Breast epithelium (tissue), 4 donors: ENCODE results near the gene APOBEC3H. TPM values are rescaled to one million over a fixed set of nuclear protein-coding genes. Genes with fewer than 3 reads are reported as not detected.
"Not testable (repeated sequence)": the region's sequence is repeated elsewhere in the genome, so short reads cannot be mapped to it uniquely, and the experiment has no call there.

ENCODE experiments used
- DNase-seq, 2 donors: peaks; one replicate each; pipeline ENCODE4 v3.0.0-alpha.2; 2019; ENCODE audit warnings: low spot score in 2 of 2
- H3K27ac ChIP-seq, 2 donors: fragments of 200-600 bp; sonication (generic) in 1 of 2; one replicate each; pipeline ENCODE4 v1.5.1; 2016 to 2019; ENCODE audit warnings: mild to moderate bottlenecking in 1 of 2
- H3K27me3 ChIP-seq, 2 donors: fragments of 200-600 bp; sonication (generic) in 1 of 2; one replicate each; pipeline versions ENCODE4 v1.5.1 to v1.6.0; 2017 to 2019; ENCODE audit warnings: control low read depth in 1 of 2, mild to moderate bottlenecking in 1 of 2
- H3K36me3 ChIP-seq: fragments of 200-600 bp; one replicate; pipeline ENCODE4 v1.5.1; 2019
- H3K4me1 ChIP-seq, 2 donors: fragments of 200-600 bp; sonication (generic); one replicate each; pipeline ENCODE4 v1.5.1; 2016 to 2019; ENCODE audit warnings: control low read depth in 1 of 2
- H3K4me3 ChIP-seq, 3 donors: fragments of 200-600 bp; sonication (generic); 1 replicate in 2 of 3; 2 replicates in 1 of 3; pipeline ENCODE4 v1.5.1; 2016 to 2019; ENCODE audit warnings: mild to moderate bottlenecking in 3 of 3, moderate library complexity in 2 of 3
- H3K9me3 ChIP-seq, 2 donors: fragments of 200-600 bp; sonication (generic) in 1 of 2; one replicate each; pipeline ENCODE4 v1.5.1; 2016 to 2019; ENCODE audit warnings: control low read depth in 1 of 2
- CTCF ChIP-seq, 3 donors: fragments of 450-650 bp; IDR thresholded peaks; one replicate each; pipeline ENCODE4 v1.5.1; 2016 to 2017; ENCODE audit warnings: antibody characterized with exemption in 3 of 3, mild to moderate bottlenecking in 3 of 3, moderate library complexity in 3 of 3
- POLR2A ChIP-seq: fragments of 450-650 bp; IDR thresholded peaks from one replicate; pipeline ENCODE4 v1.6.1; 2016; ENCODE audit warnings: antibody characterized with exemption, mild to moderate bottlenecking, moderate library complexity
- POLR2AphosphoS5 ChIP-seq, 3 donors: sonication (generic); formaldehyde crosslinking; IDR thresholded peaks; one replicate each; pipeline ENCODE4 v1.6.1; 2017; ENCODE audit warnings: antibody characterized with exemption in 3 of 3
- intact Hi-C: fragments of 100-400 bp; cut with DNase I; formaldehyde crosslinking; loops from one replicate; pipeline ENCODE4 v1.15.1; 2023; ENCODE audit warnings: low total_unique reads
- total RNA-seq, 3 donors: library from RNA; depleted of rRNA; stranded (reverse); fragments of >200 nt; gene quantifications; one replicate each; pipeline ENCODE4 v1.1.0, GENCODE V29; 2016

The APOBEC3H gene
- total RNA-seq, 3 donors from 2014 or later: 0.32 TPM; not detected in 2

DNA sequence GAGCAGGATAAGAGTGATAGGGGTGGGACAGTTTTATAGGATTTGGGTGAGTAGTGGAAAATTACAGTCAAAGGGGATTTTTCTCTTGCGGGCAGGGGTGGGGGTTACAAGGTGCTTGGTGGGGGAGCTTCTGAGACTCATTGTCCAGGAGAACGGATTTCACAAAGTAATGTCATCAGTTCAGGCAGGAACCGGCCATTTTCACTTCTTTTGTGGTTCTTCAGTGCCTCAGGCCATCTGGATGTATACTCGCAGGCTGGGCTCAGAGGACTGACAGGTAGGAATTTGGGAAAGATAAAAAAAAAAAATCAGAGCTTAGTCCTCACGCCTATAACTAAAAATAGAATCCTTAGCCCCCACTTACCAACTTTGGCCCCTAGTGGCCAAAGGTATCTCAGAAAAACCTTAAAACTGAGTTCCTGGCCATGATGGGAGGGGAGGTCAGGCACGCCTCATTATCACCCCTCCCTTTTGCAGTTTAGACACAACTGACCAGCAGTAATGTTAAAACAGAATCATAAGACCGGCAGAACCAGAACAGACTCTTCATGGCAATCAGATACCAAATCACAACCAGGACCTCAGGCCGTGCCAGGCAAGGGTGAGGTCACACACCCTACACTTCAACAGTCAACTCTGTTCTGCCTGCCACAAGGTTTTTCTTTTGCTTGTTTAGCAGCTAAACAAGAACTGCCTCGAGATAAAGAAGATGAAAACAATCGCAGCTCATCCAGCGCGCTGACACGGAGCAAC is 28.8 kb upstream of the APOBEC3H start:
- intact Hi-C loops: no loop called here
- Histone ChIP-seq H3K4me3 (no peak overlapping the region), H3K36me3 (no peaks in the 10 kb centered on the region), H3K27ac (no peak overlapping the region), H3K9me3 (no peaks in the 10 kb centered on the region), H3K4me1 (no peaks in the 10 kb centered on the region), H3K27me3 (no peaks in the 10 kb centered on the region)
- no peak for TF ChIP-seq POLR2AphosphoS5 (IDR thresholded peaks at IDR 0.05)
- TF ChIP-seq CTCF (IDR thresholded peaks at IDR 0.05): no peak
- no peak for DNase-seq

- no peaks in the 10 kb centered on the region for H3K36me3 ChIP-seq
- TF ChIP-seq CTCF (IDR thresholded peaks at IDR 0.05): no peak
- no peak for TF ChIP-seq POLR2A
- no peaks in the 10 kb centered on the region for H3K27me3 ChIP-seq
- no peak for DNase-seq
- H3K4me1 ChIP-seq: no peaks in the 10 kb centered on the region
- no peak overlapping the region for H3K4me3 ChIP-seq
- no peak overlapping the region for H3K27ac ChIP-seq
- intact Hi-C loops: no loop called here
- no peaks in the 10 kb centered on the region for H3K9me3 ChIP-seq
Measured at GRCh38 chr22:39070186-39070585, 26.9 kb upstream of the APOBEC3H start.

- intact Hi-C loops, H3K36me3 ChIP-seq, H3K9me3 ChIP-seq, H3K4me1 ChIP-seq, H3K27ac ChIP-seq, DNase-seq, H3K4me3 ChIP-seq, H3K27me3 ChIP-seq: not testable (repeated sequence)
Measured at GRCh38 chr22:39072581-39072981, 24.5 kb upstream of the APOBEC3H start.

DNA sequence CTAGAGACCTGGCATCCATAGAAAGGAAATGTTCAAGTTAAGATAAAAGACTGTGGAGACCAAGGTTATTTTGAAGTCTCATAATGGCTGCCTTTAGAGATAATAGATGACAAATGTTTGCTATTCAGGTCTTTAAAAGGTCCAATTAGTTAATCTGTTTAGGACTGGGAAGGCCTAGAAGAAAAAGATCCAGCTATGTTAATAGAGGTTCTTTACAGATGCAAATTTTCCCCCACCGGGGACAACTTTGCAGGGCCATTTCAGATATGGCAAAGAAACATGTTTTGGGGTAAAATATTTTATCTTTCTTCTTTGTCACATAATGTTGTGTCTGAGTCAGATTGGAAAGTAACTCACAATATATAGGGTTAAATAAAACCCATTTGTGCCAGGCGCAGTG is 23.1 kb upstream of the APOBEC3H start:
- DNase-seq: no peak
- Histone ChIP-seq H3K36me3 (no peaks in the 10 kb centered on the region), H3K27ac (no peak overlapping the region), H3K27me3 (no peaks in the 10 kb centered on the region), H3K9me3 (no peaks in the 10 kb centered on the region), H3K4me3 (no peak overlapping the region), H3K4me1 (no peaks in the 10 kb centered on the region)
- TF ChIP-seq POLR2A: no peak
- no peak for TF ChIP-seq CTCF (IDR thresholded peaks at IDR 0.05)
- no peak for TF ChIP-seq POLR2AphosphoS5 (IDR thresholded peaks at IDR 0.05)
- intact Hi-C loops: no loop called here

DNA sequence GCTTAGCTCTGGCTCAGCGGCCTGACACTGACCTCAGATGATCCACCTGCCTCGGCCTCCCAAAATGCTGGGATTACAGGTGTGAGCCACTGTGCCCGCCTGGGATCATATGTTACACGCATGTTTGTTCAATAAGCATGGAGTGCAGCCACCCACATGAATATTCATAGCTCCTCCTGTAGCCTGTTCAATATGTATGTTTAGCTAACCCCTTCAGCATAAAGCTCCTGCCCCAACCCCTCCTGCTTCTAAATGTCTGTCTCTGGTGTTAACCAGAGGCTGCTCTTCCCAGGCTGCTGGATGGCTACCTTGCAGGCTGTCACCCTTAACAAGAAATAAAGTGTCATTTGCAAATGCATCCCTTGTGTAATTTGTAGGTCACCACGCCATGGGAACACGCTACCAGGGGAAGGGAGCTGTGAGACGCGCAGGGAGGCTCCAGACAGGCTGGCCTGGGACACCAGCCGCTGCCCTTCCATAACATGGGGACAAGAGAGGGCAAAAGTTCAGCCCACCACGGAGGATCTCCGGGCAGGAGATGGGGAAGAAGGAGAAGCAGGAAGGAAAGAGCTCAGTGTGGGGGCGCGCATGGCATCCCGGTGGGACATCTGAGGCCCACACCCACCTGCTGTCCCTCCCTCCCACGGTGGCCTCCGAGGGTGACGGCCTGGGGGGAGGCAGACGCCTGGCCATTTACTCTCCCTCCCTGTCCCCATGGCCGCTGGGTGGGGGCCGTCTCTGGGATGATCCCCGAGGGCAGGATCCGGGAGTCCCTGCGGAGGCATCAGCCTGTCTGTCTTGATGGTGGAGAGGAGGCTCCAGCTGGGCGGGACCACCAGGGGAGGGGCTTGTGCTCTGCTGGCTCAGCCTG is 20.7 kb upstream of the APOBEC3H start:
- Histone ChIP-seq H3K27ac (peak overlapping the region in 1 of 2 donors; percentile 76), H3K4me3 (peak overlapping the region; percentile 44 to 71 (median 55))
- not testable (repeated sequence) for H3K4me1 ChIP-seq, H3K36me3 ChIP-seq, H3K9me3 ChIP-seq, H3K27me3 ChIP-seq, DNase-seq
- intact Hi-C loops: loop anchor here (2.0 kb wide), 1 partner anchor 68 kb away; no protein-coding TSS in a partner anchor

GRCh38 chr22:39077026-39077840 is 19.8 kb upstream of the APOBEC3H start, which contains the start of gene APOBEC3G:
Gene APOBEC3G, plus strand, starts transcription at chr22:39077275. Its CDS starts 87 bp downstream, at chr22:39077362.
- peak within 1 kb of the TSS; percentile 75 to 79 for H3K27ac ChIP-seq
- H3K4me1 ChIP-seq, H3K27me3 ChIP-seq, H3K36me3 ChIP-seq, H3K9me3 ChIP-seq: not testable (repeated sequence)
- peak within 1 kb of the TSS; percentile 44 to 71 (median 55) for H3K4me3 ChIP-seq
- peak in 1 of 2 donors; percentile 30 for DNase-seq
- intact Hi-C loops: loop anchor here (2.0 kb wide), 1 partner anchor 68 kb away; no protein-coding TSS in a partner anchor

DNA sequence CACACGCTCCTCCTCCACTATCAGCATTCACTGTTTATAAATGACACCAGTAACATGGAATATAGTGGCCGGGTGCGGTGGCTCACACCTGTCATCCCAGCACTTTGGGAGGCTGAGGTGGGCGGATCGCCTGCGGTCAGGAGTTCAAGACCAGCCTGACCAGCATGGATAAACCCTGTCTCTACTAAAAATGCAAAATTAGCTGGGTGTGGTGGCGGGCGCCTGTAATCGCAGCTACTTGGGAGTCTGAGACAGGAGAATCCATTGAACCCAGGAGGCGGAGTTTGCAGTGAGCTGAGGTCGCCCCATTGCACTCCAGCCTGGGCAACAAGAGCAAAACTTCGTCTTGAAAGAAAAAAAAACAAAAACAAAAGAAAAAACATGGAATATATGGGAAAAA is 19.1 kb upstream of the APOBEC3H start:
- peak overlapping the region in 2 of 3 donors; percentile 55 to 71 for H3K4me3 ChIP-seq
- peak overlapping the region in 1 of 2 donors; percentile 79 for H3K27ac ChIP-seq
- DNase-seq: not testable (repeated sequence)

More for the DNA sequence above, 19.1 kb upstream of the APOBEC3H start:
- not testable (repeated sequence) for H3K27me3 ChIP-seq, H3K9me3 ChIP-seq, H3K36me3 ChIP-seq, H3K4me1 ChIP-seq
- intact Hi-C loops: loop anchor here (2.0 kb wide), 1 partner anchor 69 kb away; no protein-coding TSS in a partner anchor
